DMS53 treated with DMSO at 0.1 percent for 48 hours (cell line): Measurements from ENCODE around the gene RGS16.

ENCODE experiments used
- DNase-seq: peaks from one replicate; lab custom pipeline; 2025; ENCODE audit not compliant: unreplicated experiment; lab: John Stamatoyannopoulos, UW

The RGS16 gene

GRCh38 chr1:182629499-182630096 is 25.4 kb upstream of the RGS16 start:
- no peak for DNase-seq

- DNase-seq, result no peak
Measured at GRCh38 chr1:182629080-182629479, 24.9 kb upstream of the RGS16 start.

- DNase-seq, result no peak
Measured at GRCh38 chr1:182628657-182629056, 24.5 kb upstream of the RGS16 start.

- no peak for DNase-seq
Measured at GRCh38 chr1:182627622-182628021, 23.4 kb upstream of the RGS16 start.

- no peak for DNase-seq
Measured at GRCh38 chr1:182626527-182626926, 22.3 kb upstream of the RGS16 start.

GRCh38 chr1:182625719-182626504 is 21.7 kb upstream of the RGS16 start:
- no peak for DNase-seq

- DNase-seq, result no peak
Measured at GRCh38 chr1:182625024-182625423, 20.8 kb upstream of the RGS16 start.

GRCh38 chr1:182624577-182624976 is 20.4 kb upstream of the RGS16 start:
- DNase-seq, result no peak

- no peak for DNase-seq
Measured at GRCh38 chr1:182622901-182623528, 18.8 kb upstream of the RGS16 start.

GRCh38 chr1:182621906-182622305 is 17.7 kb upstream of the RGS16 start:
- DNase-seq, result no peak

- DNase-seq, result no peak
Measured at GRCh38 chr1:182620924-182621585, 16.9 kb upstream of the RGS16 start.

GRCh38 chr1:182617734-182618351 is 13.7 kb upstream of the RGS16 start:
- no peak for DNase-seq

- DNase-seq, result peak; percentile 26
Measured at GRCh38 chr1:182617014-182617429, 12.8 kb upstream of the RGS16 start.

- peak; percentile 72 for DNase-seq
Measured at GRCh38 chr1:182616130-182617013, 12.2 kb upstream of the RGS16 start.

- peak; percentile 48 for DNase-seq
Measured at GRCh38 chr1:182615468-182616129, 11.4 kb upstream of the RGS16 start.

GRCh38 chr1:182614796-182615454 is 10.7 kb upstream of the RGS16 start:
- peak; percentile 84 for DNase-seq

GRCh38 chr1:182611787-182612186 is 7.6 kb upstream of the RGS16 start:
- no peak for DNase-seq

- no peak for DNase-seq
Measured at GRCh38 chr1:182611326-182611725, 7.1 kb upstream of the RGS16 start.

GRCh38 chr1:182610606-182611194 is 6.5 kb upstream of the RGS16 start:
- no peak for DNase-seq
